Liver (tissue), 9 donors: ENCODE results near the gene MCTP1. TPM values are rescaled to one million over a fixed set of nuclear protein-coding genes. Genes with fewer than 3 reads are reported as not detected.

Source experiments
- DNase-seq: peaks from one replicate; pipeline ENCODE4 v3.0.0-alpha.2; 2017; ENCODE audit warnings: low spot score
- H3K27ac ChIP-seq, 2 donors: one replicate each; pipeline ENCODE4 v1.7.0; 2013; ENCODE audit warnings: inconsistent platforms in 2 of 2, low read length in 2 of 2, control low read depth in 1 of 2, low read depth in 1 of 2, mild to moderate bottlenecking in 1 of 2
- H3K27me3 ChIP-seq, 4 donors: one replicate each; pipeline versions ENCODE4 v1.6.1 to v1.7.0; 2013; ENCODE audit warnings: low read length in 3 of 4, inconsistent platforms in 1 of 4, mild to moderate bottlenecking in 1 of 4, moderate library complexity in 1 of 4; ENCODE audit not compliant: control insufficient read depth in 4 of 4, insufficient read depth in 4 of 4
- H3K36me3 ChIP-seq, 4 donors: one replicate each; pipeline versions ENCODE4 v1.6.1 to v1.7.0; 2013; ENCODE audit warnings: low read length in 3 of 4, mild to moderate bottlenecking in 3 of 4, low read depth in 1 of 4, moderate library complexity in 1 of 4; ENCODE audit not compliant: control insufficient read depth in 4 of 4, insufficient read depth in 3 of 4
- H3K4me1 ChIP-seq, 4 donors: one replicate each; pipeline versions ENCODE4 v1.6.1 to v1.7.0; 2013; ENCODE audit warnings: low read length in 3 of 4, mild to moderate bottlenecking in 3 of 4, moderate library complexity in 1 of 4; ENCODE audit not compliant: control insufficient read depth in 4 of 4, insufficient read depth in 4 of 4
- H3K4me3 ChIP-seq, 3 donors: one replicate each; pipeline versions ENCODE4 v1.6.1 to v1.7.0; 2013; ENCODE audit warnings: low read length in 3 of 3, control low read depth in 1 of 3, low read depth in 1 of 3, mild to moderate bottlenecking in 1 of 3
- H3K9ac ChIP-seq, 2 donors: one replicate each; pipeline ENCODE4 v1.7.0; 2013; ENCODE audit warnings: low read length in 2 of 2, mild to moderate bottlenecking in 2 of 2, moderate library complexity in 2 of 2, control low read depth in 1 of 2, low read depth in 1 of 2
- H3K9me3 ChIP-seq, 4 donors: one replicate each; pipeline versions ENCODE4 v1.6.1 to v1.7.0; 2013; ENCODE audit warnings: low read length in 3 of 4; ENCODE audit not compliant: control insufficient read depth in 4 of 4
- EGR1 ChIP-seq, 2 donors: IDR thresholded peaks; 2 replicates each; pipeline ENCODE4 v1.6.1; 2016 to 2018; ENCODE audit warnings: antibody characterized with exemption in 2 of 2, low read depth in 2 of 2
- FOXA1 ChIP-seq: IDR thresholded peaks from 2 replicates; pipeline ENCODE4 v1.6.1; 2016; ENCODE audit warnings: antibody characterized with exemption
- FOXA2 ChIP-seq: IDR thresholded peaks from 2 replicates; pipeline ENCODE4 v1.6.1; 2016; ENCODE audit warnings: antibody characterized with exemption
- GABPA ChIP-seq, 2 donors: IDR thresholded peaks in 1 of 2; conservative IDR thresholded peaks in 1 of 2; 2 replicates each; pipeline ENCODE4 v1.6.1; 2016; ENCODE audit warnings: antibody characterized with exemption in 2 of 2, mild to moderate bottlenecking in 1 of 2, moderate library complexity in 1 of 2
- HNF4A ChIP-seq, 2 donors: conservative IDR thresholded peaks; 2 replicates each; pipeline ENCODE4 v1.6.1; 2016; ENCODE audit warnings: antibody characterized with exemption in 2 of 2, mild to moderate bottlenecking in 2 of 2
- HNF4G ChIP-seq: IDR thresholded peaks from 2 replicates; pipeline ENCODE4 v1.6.1; 2016; ENCODE audit warnings: antibody characterized with exemption
- JUND ChIP-seq, 2 donors: IDR thresholded peaks; 2 replicates each; pipeline ENCODE4 v1.6.1; 2016; ENCODE audit warnings: antibody characterized with exemption in 2 of 2
- NR2F2 ChIP-seq: IDR thresholded peaks from 2 replicates; pipeline ENCODE4 v1.6.1; 2016; ENCODE audit warnings: antibody characterized with exemption
- RAD21 ChIP-seq, 2 donors: IDR thresholded peaks; 2 replicates each; pipeline ENCODE4 v1.6.1; 2016; ENCODE audit warnings: antibody characterized with exemption in 2 of 2, mild to moderate bottlenecking in 2 of 2
- RXRA ChIP-seq, 2 donors: IDR thresholded peaks; 2 replicates each; pipeline ENCODE4 v1.6.1; 2017 to 2018; ENCODE audit warnings: antibody characterized with exemption in 2 of 2, mild to moderate bottlenecking in 1 of 2
- SP1 ChIP-seq: IDR thresholded peaks from 2 replicates; pipeline ENCODE4 v1.6.1; 2018; ENCODE audit warnings: antibody characterized with exemption, mild to moderate bottlenecking
- TAF1 ChIP-seq: conservative IDR thresholded peaks from 2 replicates; pipeline ENCODE4 v1.6.1; 2016; ENCODE audit warnings: antibody characterized with exemption, mild to moderate bottlenecking
- YY1 ChIP-seq: IDR thresholded peaks from 2 replicates; pipeline ENCODE4 v1.6.1; 2016; ENCODE audit warnings: antibody characterized with exemption, mild to moderate bottlenecking
- WGBS: extraction: QIAGEN DNeasy Blood & Tissue Kit; methylation state at CpG from one replicate; pipeline ENCODE4 v1.1.7; 2013; 5-methylcytosine and 5-hydroxymethylcytosine counted together
- polyA plus RNA-seq, 2 donors: library from polyadenylated mRNA; stranded (reverse) in 1 of 2; unstranded in 1 of 2; fragments of 200-250 nt in 1 of 2; fragments of >200 nt in 1 of 2; fragmentation: Nextera tagmentation in 1 of 2; extraction: Ambion mirVana in 1 of 2; gene quantifications; one replicate each; pipeline versions ENCODE4 v1.2.1 to v1.2.3, GENCODE V29; 2013 to 2015
- total RNA-seq, 2 donors: library from RNA; depleted of rRNA; stranded (reverse); fragments of >200 nt; gene quantifications; one replicate each; pipeline ENCODE4 v1.2.3, GENCODE V29; 2014
- TF ChIP-seq, protein P1 (sequence below): IDR thresholded peaks from 2 replicates; pipeline ENCODE4 v1.6.1; 2016; ENCODE audit warnings: antibody characterized with exemption
- TF ChIP-seq, protein P2 (sequence below): IDR thresholded peaks from 2 replicates; pipeline ENCODE4 v1.6.1; 2016; ENCODE audit warnings: antibody characterized with exemption
- TF ChIP-seq, protein P3 (sequence below): IDR thresholded peaks from 2 replicates; pipeline ENCODE4 v1.6.1; 2016; ENCODE audit warnings: antibody characterized with exemption
- TF ChIP-seq, protein P4 (sequence below): IDR thresholded peaks from 2 replicates; pipeline ENCODE4 v1.6.1; 2016; ENCODE audit warnings: antibody characterized with exemption, mild to moderate bottlenecking
- TF ChIP-seq, protein P5 (sequence below): fragments of 150-350 bp; IDR thresholded peaks from 2 replicates; pipeline ENCODE4 v1.5.1; 2017; ENCODE audit warnings: improper control_type of control experiment, low read depth, low read length; ENCODE audit not compliant: missing input control
- donor health status: healthy.
- donor health status: healthy.
- donor health status: healthy.
- donor health status: healthy.
- donor health status: healthy.

MCTP1 gene
- total and polyA plus RNA-seq, 4 donors = 0.67 to 7.6 (median 4.3) TPM

DNA sequence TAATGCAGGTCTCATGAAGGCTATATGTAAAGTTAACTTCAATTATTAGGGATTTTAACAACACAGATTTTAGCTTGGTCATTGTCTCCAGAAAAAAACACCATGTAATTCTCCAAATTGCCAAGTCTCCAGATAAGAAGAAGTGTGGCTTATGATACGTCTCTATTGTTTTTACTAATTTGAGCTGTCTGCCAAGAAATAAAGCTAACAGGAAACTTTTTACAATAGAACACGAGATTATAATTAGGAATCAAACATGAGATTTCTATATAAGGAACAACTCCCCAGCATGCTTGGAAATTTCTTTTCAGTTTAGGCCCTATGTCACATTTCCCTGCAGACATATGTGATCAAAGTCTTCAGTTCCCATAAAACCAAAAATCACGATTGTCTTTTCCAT, 142.7 kb downstream of the MCTP1 start:
- no peak overlapping the region for H3K27ac ChIP-seq

DNA sequence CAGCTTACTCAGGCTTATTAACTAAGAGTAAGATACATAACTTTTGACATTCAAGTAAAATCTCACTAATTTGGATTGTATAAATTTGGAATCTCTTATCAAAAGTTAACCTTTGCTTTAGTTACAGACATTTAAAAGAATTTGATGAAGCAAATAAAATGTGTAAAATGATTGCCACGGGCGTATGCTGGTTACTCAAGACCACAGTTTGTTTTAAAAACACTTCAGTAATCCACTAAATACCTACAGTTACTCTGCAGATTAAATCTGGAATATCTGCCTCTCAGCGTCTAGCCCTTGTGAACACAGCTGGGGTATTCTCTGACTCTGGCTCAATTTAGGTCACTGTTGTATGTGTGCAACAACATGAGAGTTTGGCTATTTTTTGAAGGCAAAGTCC, 143.8 kb downstream of the MCTP1 start:
- no peak for DNase-seq
- no peak overlapping the region for H3K27ac ChIP-seq
- H3K4me3 ChIP-seq = no peak overlapping the region
- H3K9me3 ChIP-seq = no peaks in the 10 kb centered on the region
- TF ChIP-seq EGR1 (IDR thresholded peaks at IDR 0.05; ENCODE audit: low read depth in 2 of 2) (no peak), HNF4A (conservative IDR thresholded peaks at IDR 0.05) (no peak)
- no peaks in the 10 kb centered on the region for H3K4me1 ChIP-seq
- no peaks in the 10 kb centered on the region for H3K36me3 ChIP-seq
- H3K9ac ChIP-seq = no peak overlapping the region
- WGBS = 71% methylated on average over 3 of the region's 3 CpGs
- H3K27me3 ChIP-seq = no peaks in the 10 kb centered on the region

More for the DNA sequence above, 142.7 kb downstream of the MCTP1 start:
- no peak overlapping the region for H3K9ac ChIP-seq
- WGBS = 62% methylated on average over 3 of the region's 3 CpGs
- no peaks in the 10 kb centered on the region for H3K27me3 ChIP-seq
- no peaks in the 10 kb centered on the region for H3K4me1 ChIP-seq
- H3K36me3 ChIP-seq = no peaks in the 10 kb centered on the region
- DNase-seq = no peak
- no peaks in the 10 kb centered on the region for H3K9me3 ChIP-seq
- no peak overlapping the region for H3K4me3 ChIP-seq
- TF ChIP-seq EGR1 (IDR thresholded peaks at IDR 0.05; ENCODE audit: low read depth in 2 of 2) = no peak
- TF ChIP-seq, protein P1, sequence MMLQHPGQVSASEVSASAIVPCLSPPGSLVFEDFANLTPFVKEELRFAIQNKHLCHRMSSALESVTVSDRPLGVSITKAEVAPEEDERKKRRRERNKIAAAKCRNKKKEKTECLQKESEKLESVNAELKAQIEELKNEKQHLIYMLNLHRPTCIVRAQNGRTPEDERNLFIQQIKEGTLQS = no peak
- TF ChIP-seq FOXA1 = no peak
- TF ChIP-seq, protein P2, sequence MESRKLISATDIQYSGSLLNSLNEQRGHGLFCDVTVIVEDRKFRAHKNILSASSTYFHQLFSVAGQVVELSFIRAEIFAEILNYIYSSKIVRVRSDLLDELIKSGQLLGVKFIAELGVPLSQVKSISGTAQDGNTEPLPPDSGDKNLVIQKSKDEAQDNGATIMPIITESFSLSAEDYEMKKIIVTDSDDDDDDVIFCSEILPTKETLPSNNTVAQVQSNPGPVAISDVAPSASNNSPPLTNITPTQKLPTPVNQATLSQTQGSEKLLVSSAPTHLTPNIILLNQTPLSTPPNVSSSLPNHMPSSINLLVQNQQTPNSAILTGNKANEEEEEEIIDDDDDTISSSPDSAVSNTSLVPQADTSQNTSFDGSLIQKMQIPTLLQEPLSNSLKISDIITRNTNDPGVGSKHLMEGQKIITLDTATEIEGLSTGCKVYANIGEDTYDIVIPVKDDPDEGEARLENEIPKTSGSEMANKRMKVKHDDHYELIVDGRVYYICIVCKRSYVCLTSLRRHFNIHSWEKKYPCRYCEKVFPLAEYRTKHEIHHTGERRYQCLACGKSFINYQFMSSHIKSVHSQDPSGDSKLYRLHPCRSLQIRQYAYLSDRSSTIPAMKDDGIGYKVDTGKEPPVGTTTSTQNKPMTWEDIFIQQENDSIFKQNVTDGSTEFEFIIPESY = no peak
- TF ChIP-seq HNF4A (conservative IDR thresholded peaks at IDR 0.05) = no peak
- no peak for TF ChIP-seq RAD21 (IDR thresholded peaks at IDR 0.05)
- TF ChIP-seq TAF1 = no peak
- TF ChIP-seq HNF4G = no peak
- TF ChIP-seq, protein P3, sequence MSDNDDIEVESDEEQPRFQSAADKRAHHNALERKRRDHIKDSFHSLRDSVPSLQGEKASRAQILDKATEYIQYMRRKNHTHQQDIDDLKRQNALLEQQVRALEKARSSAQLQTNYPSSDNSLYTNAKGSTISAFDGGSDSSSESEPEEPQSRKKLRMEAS = no peak
- TF ChIP-seq, protein P4, sequence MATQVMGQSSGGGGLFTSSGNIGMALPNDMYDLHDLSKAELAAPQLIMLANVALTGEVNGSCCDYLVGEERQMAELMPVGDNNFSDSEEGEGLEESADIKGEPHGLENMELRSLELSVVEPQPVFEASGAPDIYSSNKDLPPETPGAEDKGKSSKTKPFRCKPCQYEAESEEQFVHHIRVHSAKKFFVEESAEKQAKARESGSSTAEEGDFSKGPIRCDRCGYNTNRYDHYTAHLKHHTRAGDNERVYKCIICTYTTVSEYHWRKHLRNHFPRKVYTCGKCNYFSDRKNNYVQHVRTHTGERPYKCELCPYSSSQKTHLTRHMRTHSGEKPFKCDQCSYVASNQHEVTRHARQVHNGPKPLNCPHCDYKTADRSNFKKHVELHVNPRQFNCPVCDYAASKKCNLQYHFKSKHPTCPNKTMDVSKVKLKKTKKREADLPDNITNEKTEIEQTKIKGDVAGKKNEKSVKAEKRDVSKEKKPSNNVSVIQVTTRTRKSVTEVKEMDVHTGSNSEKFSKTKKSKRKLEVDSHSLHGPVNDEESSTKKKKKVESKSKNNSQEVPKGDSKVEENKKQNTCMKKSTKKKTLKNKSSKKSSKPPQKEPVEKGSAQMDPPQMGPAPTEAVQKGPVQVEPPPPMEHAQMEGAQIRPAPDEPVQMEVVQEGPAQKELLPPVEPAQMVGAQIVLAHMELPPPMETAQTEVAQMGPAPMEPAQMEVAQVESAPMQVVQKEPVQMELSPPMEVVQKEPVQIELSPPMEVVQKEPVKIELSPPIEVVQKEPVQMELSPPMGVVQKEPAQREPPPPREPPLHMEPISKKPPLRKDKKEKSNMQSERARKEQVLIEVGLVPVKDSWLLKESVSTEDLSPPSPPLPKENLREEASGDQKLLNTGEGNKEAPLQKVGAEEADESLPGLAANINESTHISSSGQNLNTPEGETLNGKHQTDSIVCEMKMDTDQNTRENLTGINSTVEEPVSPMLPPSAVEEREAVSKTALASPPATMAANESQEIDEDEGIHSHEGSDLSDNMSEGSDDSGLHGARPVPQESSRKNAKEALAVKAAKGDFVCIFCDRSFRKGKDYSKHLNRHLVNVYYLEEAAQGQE = no peak
- TF ChIP-seq GABPA (IDR thresholded peaks at IDR 0.05 in 1 of 2, conservative IDR thresholded peaks at IDR 0.05 in 1 of 2) = no peak
- TF ChIP-seq JUND (IDR thresholded peaks at IDR 0.05) = no peak
- TF ChIP-seq, protein P5, sequence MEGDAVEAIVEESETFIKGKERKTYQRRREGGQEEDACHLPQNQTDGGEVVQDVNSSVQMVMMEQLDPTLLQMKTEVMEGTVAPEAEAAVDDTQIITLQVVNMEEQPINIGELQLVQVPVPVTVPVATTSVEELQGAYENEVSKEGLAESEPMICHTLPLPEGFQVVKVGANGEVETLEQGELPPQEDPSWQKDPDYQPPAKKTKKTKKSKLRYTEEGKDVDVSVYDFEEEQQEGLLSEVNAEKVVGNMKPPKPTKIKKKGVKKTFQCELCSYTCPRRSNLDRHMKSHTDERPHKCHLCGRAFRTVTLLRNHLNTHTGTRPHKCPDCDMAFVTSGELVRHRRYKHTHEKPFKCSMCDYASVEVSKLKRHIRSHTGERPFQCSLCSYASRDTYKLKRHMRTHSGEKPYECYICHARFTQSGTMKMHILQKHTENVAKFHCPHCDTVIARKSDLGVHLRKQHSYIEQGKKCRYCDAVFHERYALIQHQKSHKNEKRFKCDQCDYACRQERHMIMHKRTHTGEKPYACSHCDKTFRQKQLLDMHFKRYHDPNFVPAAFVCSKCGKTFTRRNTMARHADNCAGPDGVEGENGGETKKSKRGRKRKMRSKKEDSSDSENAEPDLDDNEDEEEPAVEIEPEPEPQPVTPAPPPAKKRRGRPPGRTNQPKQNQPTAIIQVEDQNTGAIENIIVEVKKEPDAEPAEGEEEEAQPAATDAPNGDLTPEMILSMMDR = no peak
- TF ChIP-seq YY1 = no peak
- no peak for TF ChIP-seq SP1
- no peak for TF ChIP-seq FOXA2
- TF ChIP-seq NR2F2 = no peak
- no peak for TF ChIP-seq RXRA (IDR thresholded peaks at IDR 0.05)
